HG03280 (cell line): Measurements from ENCODE around the gene MARF1.
"Not testable (repeated sequence)": the region's sequence is repeated elsewhere in the genome, so short reads cannot be mapped to it uniquely, and the experiment has no call there.

Experiments
- ATAC-seq: cut with Tn5 transposase; IDR thresholded peaks from one replicate; pipeline ENCODE4 v1.9.1; 2021; ENCODE audit warnings: mild to moderate bottlenecking, moderate library complexity; ENCODE audit not compliant: unreplicated experiment

Gene MARF1

DNA sequence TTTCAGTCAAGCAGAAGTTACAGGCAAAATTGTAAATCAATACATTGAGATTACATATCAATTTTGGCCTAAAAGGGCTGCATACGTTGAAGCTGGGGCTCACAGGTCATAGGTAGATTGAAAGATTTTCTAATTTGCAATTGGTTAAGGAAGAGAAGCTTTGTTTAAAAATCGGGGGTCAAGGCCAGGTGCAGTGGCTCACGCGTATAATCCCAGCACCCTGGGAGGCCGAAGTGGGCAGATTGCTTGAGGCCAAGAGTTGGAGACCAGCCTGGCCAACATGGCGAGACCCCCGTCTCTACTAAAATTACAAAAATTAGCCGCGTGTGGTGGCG is 68.4 kb downstream of the MARF1 start:
- no peak for ATAC-seq

DNA sequence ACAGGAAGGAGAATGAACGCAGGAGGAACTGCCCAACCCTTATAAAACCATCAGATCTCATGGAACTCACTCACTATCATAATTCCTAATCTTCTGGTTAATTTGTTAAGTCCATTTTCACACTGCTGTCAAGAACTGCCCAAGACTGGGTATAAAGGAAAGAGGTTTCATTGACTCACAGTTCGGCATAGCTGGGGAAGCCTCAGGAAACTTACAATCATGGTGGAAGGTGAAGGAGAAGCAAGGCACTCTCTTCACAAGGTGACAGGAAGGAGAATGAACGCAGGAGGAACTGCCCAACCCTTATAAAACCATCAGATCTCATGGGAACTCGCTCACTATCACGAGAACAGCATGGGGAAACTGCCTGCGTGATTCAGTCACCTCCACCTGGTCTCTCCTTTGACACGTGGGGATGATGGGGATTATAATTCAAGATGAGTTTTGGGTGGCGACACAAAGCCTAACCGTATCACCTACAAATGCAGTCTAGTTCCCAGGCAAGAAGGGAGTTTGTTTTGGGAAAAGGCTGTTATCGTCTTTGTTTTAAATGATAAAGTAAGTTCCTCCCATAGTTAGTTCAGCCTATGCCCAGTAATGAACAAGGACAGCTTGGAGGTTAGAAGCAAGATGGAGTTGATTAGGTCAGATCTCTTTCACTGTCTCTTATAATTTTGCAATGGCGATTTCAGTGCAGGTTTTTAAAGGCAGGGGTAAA is 68.9 kb downstream of the MARF1 start:
- ATAC-seq = not testable (repeated sequence)

DNA sequence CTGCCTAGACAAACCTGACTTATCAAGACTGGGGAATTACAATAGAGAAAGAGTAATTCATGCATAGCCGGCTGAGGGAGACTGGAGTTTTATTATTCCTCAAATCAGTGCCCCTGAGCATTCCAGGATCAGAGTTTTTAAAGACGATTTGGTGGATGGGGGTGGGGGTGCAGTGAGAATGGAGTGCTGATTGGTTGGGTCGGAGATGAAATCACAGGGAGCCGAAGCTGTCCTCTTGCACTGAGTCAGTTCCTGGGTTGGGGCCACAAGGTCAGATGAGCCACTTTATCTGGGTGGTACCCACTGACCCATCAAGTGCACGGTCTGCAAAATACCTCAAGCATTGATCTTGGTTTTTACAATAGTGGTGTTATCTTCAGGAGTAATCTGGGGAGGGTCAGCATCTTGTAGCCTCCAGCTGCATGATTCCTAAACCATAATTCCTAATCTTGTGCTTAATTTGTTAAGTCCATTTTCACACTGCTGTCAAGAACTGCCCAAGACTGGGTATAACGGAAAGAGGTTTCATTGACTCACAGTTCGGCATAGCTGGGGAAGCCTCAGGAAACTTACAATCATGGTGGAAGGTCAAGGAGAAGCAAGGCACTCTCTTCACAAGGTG is 69.6 kb downstream of the MARF1 start:
- ATAC-seq = no peak

DNA sequence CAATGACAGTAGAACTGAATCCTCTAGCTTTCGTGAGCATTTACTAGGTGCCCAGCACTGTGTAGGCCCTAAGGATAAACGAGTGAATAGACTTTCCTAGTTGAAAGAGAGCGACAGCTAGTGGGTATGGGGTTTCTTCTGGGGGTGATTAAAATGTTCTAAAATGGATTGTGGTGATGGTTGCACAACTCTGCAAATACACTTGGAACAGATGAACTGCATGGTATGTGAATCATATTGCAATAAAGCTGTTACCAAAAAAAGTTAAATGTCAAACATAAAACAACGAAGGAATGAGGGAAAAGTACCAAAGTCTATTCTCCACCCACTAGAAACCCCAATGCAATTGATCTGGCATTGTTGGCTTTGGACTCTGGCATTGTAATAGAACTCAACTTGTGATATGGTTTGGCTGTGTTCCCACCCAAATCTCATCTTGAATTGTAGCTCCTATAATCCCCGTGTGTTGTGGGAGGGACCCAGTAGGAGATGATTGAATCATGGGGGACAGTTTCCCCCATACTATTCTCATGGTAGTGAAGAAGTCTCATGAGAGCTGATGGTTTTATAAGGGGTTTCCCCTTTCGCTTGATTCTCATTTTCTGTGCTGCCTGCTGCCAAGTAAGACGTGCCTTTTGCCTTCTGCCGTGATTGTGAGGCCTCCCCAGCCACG is 70.5 kb downstream of the MARF1 start:
- ATAC-seq = no peak

DNA sequence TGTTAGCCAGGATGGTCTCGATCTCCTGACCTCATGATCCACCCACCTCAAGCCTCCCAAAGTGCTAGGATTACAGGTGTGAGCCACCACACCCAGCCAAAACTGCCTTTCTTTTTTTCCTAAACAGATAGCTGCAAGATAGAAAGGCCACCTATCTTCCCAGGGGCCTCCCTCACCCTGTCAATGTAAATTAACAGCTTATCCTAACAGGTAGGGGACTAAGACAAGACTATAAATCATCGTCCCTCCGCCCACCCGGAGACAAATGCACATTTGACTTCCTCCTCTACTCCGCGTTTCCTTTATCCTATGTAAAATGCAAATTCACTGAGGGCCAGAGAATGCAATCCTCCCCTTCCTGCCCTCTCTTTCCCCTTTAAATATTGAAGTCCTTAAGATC is 71.4 kb downstream of the MARF1 start:
- ATAC-seq = no peak

DNA sequence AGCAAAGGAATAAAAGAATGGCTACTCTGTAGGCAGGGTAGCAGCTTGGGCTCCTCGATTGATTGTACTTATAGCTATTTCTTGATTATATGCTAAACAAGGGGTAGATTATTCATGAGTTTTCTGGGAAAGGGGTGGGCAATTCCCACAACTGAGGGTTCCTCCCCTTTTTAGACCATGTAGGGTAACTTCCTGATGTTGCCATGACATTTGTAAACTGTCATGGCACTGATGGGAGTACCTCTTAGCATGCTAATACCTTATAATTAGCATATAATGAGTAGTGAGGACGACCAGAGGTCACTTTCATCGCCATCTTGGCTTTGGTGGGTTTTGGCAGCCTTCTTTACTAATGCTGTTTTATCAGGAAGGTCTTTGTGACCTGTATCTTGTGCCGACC is 72.3 kb downstream of the MARF1 start:
- ATAC-seq = not testable (repeated sequence)

DNA sequence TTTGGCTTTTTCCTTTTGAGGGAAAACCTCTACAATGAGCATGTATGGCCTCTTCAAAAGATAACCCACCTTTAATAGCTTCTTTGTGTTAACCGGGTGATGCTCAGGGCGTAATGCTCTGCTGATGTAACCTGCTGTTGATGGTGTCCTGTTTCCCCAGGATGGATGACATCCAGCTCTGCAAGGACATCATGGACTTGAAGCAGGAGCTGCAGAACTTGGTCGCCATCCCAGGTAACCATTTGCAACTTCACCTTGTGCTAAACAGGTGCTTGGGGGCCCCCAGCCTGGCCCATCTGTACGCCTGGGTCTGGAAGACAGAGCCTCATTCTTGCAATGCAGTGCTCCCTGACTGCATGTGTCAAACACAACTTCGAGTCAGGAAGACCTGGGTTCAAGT is 75.1 kb downstream of the MARF1 start:
- no peak for ATAC-seq

DNA sequence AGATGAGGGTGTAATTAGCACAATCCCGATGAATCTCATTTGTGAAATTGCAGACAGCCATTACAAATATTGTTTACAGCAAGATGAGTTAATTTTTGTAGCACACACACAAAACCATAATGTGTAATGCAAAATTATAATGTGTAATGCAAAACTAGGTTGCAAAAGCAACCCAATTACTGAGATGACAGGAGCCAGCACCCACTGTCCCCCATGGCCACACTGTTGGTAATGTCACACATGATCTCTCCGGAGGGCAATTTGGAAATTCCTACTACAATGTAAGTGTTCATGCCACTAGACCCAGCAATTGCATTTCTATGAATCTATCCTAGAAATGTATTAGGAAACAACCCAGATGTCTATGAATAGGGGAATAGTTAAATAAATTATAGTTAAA is 76.9 kb downstream of the MARF1 start:
- no peak for ATAC-seq

DNA sequence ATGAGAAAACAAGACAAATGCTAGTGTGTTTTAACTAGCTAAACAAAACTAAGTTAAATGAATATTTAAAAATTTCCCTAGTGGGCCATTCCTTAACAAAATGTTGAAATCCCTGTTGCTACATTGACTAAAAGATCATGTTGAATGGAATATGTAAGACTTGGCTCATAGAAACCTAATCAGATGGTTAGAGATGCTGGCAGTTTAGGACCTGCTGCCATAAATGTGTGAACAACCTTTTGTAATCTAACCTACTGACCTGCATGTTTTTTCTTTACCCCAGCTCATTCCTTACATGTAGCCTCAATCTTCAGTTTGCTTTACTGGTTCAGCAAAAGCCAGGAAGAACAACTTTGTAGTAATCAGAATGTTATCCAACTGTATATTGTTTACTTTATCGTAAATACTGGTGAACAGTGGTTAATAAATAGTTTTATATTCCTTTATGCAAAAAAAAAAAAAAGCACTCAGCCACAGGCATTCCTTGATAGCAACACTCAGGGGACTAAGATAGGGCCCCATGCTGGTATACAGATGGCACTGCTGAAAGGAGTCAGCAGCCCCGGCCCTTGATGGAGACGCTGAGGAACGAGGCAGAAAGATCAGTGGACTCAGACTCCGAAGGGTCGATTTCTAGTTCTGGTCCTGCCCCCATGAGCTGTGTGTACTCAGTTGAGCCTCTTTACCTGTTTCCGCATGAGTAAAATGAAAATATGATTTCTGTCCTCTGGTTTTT is 78.2 kb downstream of the MARF1 start:
- no peak for ATAC-seq

DNA sequence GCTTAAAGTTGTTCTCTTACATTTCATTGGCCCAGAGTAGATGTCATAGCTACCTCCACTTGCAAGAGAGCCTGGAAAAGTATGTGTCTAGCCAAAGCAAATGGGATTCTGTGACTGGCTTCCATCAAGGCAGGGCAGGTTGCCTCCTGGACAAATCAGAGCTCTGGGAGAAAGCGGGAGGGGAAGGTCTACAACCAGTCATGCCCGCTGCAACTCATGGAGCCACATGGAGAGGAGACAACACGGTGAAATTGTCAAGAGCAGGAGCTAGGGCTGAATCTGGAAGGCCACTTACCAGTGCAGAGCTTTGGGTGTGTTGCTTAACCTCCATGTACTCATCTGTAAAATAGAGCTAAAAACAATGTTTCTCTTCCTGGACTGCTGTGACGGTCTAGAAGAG is 83.8 kb downstream of the MARF1 start:
- no peak for ATAC-seq

DNA sequence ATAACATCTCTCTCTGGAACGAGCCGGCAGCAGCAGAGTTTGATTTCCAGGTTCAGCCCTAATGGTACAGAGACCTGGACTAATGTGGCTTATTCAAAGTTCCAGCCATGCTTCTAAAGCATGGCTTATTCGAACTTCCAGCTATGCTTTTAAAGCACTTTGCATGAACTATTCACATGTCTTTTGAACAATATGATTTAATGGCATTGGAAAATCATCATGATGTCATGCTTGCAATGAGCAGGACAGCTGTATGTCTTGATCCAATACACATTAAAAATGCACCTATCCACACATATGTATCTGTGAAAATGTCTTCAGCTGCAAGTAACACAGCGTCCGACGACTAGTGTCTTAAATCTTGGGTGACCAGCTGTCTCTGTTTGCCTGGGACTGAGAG is 85.7 kb downstream of the MARF1 start:
- no peak for ATAC-seq

DNA sequence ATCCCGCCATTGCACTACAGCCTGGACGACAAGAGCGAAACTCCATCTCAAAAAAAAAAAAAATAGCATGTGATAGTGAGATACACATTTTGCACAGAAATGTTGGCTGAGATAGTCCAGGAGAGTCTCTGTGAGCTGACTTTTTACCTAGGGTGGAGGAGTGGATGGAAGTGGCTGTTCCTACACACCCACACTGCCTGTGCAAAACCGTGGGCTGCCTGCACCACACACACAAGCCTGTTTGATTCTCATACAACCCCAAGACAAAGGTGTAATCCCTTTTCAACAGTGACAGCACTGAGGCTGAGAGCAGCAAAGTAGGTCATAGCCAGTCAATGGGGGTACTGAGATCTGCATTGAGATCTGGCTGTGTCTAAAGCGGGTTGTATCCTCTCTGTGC is 86.8 kb downstream of the MARF1 start:
- no peak for ATAC-seq

DNA sequence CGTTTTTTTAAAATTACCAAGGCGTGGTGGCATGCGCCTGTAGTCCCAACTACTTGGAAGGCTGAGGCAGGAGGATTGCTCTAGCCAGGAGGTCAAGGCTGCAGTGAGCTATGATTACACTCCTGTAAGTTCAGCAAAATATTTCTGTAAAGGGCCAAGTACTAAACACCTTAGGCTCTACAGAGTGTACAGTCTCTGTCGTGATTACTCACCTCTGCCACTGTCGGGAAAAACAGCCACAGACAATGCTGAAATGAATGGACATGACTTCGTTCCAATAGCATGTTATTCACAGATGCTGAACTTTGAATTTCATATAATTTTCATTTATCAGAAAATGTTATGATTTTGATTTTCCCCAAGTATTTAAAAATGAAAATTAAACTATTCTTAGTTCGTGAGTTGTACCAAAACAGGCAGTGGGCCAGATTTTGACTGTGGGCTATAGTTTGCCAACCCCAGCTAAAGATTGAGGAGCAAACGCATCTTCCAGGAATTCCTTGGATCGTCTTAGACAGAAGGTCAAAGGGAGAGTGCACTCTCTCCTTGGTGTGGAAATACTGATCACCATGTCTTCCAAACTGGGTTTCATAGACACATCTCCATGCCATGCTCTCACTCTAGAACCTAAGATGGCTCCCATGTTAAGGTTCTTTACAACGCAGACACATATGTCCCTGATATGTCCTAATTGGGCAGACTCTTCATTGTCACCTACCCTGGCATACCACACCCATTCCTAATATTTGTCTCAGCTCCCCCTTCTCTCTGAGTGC is 89.5 kb downstream of the MARF1 start:
- ATAC-seq = no peak

DNA sequence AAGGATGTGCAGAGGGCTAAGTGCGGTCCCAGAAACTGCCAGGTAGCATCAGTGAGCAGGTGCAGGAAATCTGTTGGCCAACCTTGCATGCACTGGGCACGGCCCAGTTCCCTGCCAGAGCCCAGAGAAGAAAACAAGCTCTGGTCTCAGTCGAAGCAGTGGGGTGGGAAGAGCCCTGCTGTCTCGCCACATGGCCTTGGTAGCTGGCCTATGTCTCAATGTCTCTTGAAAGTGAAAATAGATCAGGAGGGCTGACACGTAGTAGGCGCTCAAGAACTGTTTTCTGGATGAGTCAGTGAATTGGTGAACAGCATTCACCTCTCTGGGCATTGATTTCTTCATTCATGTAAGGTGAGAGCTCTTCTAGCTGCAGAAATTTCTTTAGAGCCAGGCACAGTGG is 90.4 kb downstream of the MARF1 start:
- no peak for ATAC-seq

DNA sequence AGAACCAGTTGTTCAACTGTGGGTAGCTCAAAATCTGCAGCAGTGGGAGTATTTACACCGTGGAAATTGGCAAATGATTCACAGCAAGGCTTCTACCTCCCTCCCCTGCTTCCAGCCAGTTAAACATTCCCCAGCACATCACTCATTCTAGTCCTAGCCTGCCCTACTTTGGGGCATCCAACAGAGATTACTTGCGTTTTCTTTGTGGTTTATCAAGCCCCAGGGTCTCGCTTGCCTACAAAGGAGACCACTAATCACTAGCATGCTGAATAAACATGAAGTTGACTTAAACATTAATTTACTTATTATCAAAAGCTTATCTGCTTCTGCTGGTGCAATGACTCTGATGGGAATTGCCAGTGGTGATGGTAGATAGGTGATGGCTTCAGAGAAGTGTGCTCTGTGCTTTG is 94.5 kb downstream of the MARF1 start:
- no peak for ATAC-seq

DNA sequence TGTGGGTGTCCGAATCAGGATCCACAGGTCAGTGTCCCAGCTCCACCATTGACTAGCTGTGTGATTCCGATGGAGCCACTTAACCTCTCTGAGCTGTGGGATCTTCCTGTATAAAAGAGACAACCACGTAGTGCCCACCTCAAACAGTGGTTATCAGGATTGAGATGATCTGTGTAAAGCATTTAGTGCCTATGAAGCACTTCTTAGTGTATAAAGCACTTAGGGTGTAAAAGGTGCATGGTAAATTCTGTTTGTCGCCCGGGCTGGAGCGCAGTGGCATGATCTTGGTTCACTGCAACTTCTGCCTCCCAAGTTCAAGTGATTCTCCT is 95.2 kb downstream of the MARF1 start:
- ATAC-seq = no peak

DNA sequence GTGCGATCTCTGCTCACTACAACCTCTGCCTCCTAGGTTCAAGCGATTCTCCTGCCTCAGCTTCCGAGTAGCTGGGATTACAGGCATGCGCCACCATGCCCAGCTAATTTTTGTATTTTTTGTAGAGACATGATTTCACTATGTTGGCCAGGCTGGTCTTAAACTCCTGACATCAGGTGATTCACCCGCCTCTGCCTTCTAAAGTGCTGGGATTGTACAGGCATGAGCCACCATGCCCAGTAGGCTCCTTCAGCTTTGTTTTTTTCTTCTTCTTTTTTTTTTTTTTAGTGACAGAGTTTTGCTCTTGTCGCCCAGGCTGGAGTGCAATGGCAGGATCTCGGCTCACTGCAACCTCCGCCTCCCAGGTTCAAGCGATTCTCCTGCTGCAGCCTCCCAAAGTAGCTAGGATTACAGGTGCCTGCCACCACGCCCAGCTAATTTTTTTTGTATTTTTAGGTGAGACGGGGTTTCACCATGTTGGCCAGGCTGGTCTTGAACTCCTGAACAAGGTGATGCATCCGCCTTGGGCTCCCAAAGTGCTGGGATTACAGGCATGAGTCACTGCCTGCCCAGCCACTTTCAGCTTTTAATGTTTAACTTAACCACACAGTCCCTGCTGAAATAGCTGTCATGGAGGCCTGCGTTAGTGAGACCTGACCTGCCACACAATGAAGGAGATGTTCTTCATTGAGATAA is 95.7 kb downstream of the MARF1 start:
- not testable (repeated sequence) for ATAC-seq

DNA sequence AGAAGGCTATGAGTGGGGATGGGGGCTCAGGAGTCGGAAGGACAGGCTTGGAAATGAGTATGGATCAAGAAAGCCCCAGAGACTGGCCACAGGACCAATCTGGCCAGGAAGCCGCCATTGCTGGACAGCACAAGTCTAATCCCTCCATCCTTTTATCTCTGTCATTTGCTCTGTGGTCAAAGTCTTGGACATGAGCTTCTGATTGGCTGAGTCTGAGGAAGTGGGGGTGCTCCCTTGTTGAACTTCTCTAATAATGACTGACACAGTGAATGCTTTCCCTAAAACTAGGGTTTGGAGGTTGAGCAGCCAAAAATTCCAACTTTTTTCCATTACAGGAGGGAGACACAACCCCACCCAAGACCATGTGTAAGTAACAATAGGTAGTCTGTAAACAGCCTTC is 97.4 kb downstream of the MARF1 start:
- no peak for ATAC-seq

DNA sequence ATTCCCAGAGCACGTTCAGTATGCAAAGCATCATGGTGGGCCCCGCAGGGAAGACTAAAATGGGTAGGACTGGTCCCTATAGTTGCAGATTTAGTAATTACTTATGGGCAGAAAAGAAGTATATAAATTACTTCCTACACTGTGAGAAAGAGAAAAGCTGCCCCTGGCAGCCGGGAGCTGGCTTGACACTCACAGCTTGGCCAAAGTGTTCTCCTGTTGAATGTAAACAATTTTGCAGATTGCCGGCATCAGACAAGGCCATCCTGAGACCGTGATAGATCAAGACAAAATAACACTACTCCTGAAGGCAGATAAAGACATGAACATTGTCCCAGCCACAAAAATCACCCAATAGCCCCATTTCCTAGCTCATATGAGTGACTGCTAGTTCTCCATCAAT is 98.5 kb downstream of the MARF1 start:
- no peak for ATAC-seq
